T-helper 22 cell (primary cell): ENCODE data around the gene INPP5D.

Source experiments
- DNase-seq: peaks from one replicate; pipeline ENCODE4 v3.0.0-alpha.2; 2020; ENCODE audit warnings: low read depth

INPP5D gene

DNA sequence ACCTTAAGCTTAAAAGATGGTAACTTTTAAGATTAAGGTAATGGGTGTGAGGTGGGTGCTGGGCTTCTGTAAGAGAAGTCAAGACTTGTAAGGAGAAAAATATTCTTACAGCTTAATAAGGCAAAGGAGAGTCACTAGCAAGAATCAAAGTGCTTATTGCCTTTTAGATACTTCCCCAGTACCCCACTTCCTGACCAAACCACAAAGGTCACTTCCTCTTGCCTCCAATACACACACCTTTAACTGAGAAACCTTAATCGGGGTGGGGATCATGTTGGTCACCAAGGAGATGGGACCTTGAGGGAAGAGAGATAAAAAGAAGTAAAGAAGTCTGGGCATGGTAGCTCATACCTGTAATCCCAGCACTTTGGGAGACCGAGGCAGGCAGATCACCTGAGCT, 180.8 kb downstream of the INPP5D start:
- no peak for DNase-seq

DNA sequence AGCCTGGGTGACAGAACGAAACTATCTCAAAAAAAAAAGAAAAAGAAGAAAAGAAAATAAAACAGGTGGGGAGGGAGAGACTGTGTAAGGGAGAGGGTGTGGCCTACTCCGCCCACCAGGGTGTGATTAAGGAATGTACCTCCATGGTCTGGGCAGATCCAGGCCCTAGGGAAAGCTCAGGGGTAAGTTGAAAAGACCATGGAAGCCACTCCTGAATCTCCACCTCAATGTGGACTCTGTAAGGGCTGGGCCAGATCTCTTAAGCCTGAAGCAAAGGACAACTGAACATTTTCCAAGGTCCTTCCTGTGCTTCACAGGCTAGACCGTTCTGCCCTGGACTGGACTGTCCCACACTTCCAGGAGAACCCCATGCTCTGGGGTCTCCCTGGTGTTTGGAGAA, 181.7 kb downstream of the INPP5D start:
- no peak for DNase-seq

DNA sequence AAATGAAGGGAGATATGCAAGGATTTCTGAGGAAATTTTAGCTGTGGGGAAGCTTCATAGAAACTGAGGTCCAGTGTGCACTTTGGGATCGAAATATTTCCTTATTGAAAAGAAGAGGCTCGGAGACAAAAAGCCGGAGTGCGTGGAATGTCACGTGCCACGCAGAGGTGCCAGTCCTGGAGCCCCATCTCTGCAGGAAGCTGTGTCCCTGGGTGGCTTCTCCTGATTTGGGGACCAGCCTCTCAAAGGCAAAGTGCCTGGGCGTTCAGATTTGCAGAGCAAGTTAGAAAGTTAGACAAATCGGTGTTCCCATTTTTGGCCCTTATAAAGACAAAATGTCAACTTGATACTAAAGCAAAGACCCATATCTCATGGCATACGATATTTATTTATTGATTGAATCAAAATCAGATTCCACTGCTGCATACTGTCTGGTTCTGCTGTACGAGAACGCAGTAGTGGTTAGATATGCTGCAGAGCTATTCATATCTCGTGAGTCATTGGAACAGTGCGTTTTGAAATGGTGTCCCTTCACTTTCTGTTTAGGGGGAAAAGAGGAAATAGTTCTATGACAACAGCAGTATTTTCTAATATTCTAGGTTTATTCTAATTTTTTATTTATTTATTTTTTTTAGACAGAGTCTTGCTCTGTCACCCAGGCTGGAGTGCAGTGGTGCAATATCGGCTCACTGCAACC, 182.2 kb downstream of the INPP5D start:
- no peak for DNase-seq

DNA sequence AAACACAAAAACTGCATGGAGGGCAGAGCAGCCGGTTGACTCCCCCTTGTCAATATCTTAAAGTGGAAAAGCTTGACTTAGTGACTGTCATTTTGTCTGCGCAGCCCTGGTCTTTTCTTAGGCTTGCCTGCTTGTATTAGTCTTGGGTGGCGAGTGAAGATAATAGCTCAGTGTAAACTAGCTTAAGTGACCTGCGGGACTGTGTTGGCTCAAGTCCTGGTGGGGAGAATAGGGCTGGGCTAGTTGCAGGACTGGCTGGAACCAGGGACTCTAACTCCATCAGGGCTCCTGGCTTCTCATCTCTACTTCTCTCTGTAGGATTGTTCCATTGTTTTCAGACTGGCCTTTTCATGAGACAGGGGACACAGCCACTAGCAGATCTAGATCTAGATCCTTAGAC, 183.2 kb downstream of the INPP5D start:
- no peak for DNase-seq

DNA sequence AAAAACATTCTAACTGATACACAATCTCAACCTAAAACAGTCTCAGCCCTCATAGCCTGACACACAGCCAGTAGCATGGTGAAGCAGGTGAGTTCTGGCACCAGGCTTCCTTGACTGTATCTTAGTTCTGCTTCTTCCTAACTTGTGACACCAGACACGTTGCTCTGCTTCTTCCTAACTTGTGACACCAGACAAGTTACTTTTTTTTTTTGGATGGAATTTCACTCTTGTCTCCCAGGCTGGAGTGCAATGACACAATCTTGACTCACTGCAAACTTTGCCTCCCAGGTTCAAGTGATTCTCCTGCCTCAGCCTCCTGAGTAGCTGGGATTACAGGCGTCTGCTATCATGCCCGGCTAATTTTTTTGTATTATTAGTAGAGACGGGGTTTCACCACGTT, 184.7 kb downstream of the INPP5D start:
- DNase-seq: no peak

DNA sequence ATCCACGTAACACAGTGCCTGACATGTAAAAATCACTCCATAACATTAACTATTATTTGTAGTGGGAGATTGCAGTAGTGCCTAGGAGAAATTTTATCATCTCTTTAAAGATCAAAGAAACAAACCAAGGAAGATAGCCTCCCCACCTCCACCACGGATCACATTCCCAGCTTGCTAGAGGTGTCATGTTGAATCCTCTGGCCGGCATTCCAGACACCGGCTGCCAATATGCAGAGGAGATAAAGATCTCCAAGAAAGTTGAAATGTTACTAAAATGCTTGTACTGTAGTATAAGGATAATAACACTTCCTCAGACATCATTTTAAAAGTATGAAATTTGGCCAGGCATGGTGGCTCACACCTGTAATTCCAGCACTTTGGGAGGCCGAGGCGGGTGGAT, 185.3 kb downstream of the INPP5D start:
- no peak for DNase-seq

DNA sequence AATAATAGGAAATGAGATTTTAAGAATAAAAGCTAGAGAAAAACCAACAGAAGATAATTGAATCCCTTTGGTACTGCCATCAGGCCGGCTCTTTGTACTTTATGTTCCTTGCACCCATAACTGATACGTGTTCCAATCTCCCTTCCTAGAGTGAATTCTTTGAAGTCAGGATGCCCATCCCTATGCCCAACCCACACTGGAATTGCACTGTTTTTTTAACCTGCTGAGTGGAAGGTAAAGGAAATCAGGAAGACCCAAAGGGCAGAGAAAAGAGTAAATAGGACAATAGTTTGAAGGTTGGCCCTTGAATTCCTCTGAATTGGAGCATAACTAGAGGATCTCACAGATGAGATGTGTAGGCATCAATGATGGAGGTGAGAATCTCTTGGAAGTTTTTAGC, 187.0 kb downstream of the INPP5D start:
- no peak for DNase-seq

DNA sequence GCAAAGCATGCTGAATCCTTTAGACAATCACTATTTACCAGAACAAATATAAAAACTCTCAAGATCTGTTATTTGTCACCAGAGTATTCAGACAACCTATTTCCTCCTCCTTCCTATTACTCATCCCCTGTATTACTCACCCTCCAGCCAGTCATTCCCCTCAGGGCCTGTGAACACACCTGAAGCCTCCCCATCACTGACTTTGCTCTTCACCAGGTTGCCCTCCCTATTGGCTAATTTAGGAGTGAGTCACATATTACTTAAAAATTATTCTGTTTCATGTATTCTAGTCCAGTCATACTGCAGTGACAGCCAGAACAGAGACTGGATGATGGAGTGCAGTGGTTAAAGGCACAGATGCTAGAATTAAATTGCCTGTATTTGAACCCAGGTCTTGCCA, 187.6 kb downstream of the INPP5D start:
- DNase-seq: peak; percentile 70

DNA sequence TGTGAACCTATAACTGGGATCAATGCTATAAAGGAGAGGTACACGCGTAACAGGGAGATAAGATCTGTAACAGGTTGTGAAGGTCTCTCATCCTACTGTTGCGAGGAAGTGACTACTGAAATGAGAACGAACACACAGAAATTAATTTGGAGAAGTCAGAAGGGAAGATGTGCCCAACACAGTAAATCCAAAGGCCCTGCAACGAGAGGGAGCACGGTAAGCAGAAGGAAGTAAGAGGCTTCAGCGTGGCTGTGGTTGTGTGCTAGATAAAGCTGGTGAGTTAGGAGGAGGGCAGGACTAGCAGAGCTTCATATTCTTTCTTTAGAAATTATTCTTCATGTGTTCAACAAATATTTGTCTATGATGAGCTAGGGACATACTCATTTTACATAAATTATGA, 188.9 kb downstream of the INPP5D start:
- DNase-seq: no peak

DNA sequence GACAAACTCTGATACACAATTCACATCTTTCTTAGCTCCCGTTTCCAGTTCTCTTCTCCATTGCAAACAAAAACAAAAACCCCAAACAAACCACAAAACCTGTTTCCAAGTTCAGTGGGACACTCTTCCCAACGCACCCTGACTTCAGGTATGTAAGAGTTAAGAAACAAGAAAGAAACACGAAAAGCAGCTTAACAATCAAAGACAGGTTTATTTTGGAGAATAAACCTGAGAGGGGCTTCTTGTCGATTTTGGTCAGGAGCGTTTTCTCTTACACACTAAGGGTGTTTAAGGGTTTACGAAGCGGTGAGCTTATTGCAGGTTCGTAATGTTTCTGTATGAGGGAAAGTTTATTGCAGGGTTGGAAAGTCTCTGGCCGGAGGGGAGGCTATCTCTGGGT, 190.4 kb downstream of the INPP5D start:
- no peak for DNase-seq

DNA sequence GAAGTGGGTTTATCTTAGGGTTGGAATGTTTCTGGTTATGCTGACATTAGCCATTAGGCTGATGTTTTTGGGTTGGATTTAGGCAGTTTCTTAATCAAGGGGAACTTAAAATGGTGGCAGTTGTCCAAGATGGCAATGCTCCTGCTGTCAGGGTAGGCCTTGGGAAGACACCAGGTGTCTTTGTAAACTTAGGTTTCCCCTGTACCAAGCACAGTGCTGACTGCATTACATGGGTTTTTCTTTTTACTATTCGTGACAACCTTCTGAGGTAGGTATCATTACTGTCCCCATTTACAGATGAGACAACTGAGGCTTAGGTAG, 190.8 kb downstream of the INPP5D start:
- no peak for DNase-seq

DNA sequence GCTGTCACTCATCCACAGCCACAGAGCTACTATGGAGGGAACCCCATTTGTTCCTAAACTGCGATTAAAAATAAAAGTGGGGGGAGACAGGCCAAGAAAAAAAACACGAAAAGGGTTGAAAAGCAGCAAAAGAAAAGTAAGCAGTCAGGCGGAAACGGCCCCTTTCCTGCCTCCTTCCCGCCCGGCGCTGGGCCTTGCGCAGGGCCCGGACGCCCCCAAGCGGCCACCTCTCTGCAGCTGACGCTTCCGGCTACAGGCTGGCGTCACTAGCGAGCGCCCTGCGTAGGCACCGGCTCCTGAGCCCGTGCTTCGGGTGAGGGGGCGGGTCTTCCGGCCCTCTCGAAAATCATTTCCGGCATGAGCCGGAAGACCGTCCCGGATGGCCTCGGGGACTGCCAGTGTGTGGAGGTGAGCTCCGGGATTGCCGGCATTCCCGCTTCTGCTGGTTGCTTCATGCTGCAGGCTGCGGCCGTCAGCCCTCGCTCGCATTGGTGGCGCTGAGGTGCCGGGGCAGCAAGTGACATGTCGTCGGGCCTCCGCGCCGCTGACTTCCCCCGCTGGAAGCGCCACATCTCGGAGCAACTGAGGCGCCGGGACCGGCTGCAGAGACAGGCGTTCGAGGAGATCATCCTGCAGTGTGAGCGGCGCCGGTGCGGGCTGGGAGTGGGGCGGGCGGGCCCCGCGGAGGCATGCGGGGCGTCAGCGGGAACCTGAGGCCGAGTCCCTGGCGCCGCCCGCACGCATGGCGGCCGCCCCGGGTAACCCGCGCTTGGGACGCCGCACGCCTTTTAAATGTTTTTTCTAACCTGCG, 191.4 kb downstream of the INPP5D start, which contains the start of gene ATG16L1:
TSS of gene ATG16L1 (plus strand) at position 368 of the 811 bp plus-strand sequence. CDS start at position 523, 155 bp downstream.
- peak; percentile 93 for DNase-seq

DNA sequence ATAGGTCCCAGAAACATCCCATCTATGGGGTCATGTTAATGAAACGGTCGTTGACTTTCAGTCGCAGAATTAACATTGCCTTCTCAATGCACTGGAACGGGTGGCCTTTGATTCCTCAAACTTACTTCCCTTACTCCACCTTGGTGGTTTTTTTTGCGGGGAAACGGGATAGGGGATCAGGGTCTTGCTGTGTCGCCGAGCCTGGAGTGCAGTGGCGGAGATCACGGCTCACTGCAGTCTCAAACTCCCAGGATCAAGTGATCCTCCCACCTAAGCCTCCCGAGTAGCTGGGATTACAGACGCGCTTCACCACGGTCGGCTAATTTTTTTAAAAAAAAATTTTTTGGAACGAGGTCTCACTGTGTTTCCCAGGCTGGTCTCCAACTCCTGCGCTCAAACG, 192.1 kb downstream of the INPP5D start:
- no peak for DNase-seq

DNA sequence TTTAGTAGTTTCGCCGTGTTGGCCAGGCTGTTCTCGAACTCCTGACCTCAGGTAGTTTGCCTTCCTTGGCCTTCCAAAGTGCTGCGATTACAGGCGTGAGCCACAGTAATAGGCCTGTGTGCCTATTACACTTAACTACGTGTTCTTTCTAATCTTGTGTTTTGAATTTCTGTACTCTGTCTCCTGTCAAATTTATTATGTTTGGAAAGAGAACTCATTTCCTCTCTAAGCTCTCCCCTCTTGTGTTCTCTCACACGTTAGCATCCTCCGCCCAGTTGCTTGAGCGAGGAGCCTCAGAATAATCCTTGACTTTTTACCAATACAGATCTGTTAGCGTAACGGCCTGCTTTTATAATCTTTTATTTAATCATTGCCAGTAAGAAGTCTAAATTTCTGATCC, 195.0 kb downstream of the INPP5D start:
- DNase-seq: no peak

DNA sequence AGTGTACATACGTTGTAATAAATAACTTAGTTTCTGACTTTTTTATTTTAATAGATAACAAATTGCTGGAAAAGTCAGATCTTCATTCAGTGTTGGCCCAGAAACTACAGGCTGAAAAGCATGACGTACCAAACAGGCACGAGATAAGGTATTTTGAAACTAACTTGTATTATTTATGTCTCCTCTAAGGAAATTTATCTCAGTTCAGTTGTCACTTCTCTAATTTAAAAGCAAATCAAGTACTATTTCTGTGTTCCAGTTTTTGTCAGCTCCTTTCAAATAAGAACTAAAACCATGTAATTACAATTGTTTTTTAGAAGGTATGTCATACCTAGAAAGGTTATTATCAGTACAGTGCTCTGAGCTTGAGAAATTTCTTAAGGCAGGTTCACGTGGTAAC, 195.9 kb downstream of the INPP5D start:
- no peak for DNase-seq
